ENCODE measurements around the gene TOR4A.

The TOR4A gene

GRCh38 chr9:137306850-137307254, 29.3 kb downstream of the TOR4A start:
- H3K4me1 ChIP-seq (ENCODE audit: control insufficient read depth in 1 of 2, insufficient read depth in 1 of 2, low read depth in 1 of 2, low read length in 1 of 2) = peaks cover 0 to 5% of the 10 kb centered on the region in 2 experiments

GRCh38 chr9:137307255-137308056, 29.9 kb downstream of the TOR4A start:
- peaks cover 74% of the 10 kb centered on the region for H3K27me3 ChIP-seq
- no peak overlapping the region for H3K4me3 ChIP-seq (ENCODE audit: low read depth in 1 of 2, low read length in 1 of 2)
- H3K4me1 ChIP-seq (ENCODE audit: control insufficient read depth in 1 of 2, insufficient read depth in 1 of 2, low read depth in 1 of 2, low read length in 1 of 2) = peaks cover 0 to 4% of the 10 kb centered on the region in 2 experiments
- H3K27ac ChIP-seq = no peak overlapping the region
- no peaks in the 10 kb centered on the region for H3K9me3 ChIP-seq
- no peaks in the 10 kb centered on the region for H3K36me3 ChIP-seq
- TF ChIP-seq CTCF (IDR thresholded peaks at IDR 0.05) = no peak

More at GRCh38 chr9:137306850-137307254, 29.3 kb downstream of the TOR4A start:
- Histone ChIP-seq H3K27ac (no peak overlapping the region), H3K36me3 (no peaks in the 10 kb centered on the region), H3K9me3 (no peaks in the 10 kb centered on the region), H3K27me3 (peaks cover 79% of the 10 kb centered on the region), H3K4me3 (ENCODE audit: low read depth in 1 of 2, low read length in 1 of 2) (no peak overlapping the region)
- no peak for TF ChIP-seq CTCF (IDR thresholded peaks at IDR 0.05)

- no peak overlapping the region for H3K4me3 ChIP-seq (ENCODE audit: low read depth in 1 of 2, low read length in 1 of 2)
- H3K4me1 ChIP-seq (ENCODE audit: control insufficient read depth in 1 of 2, insufficient read depth in 1 of 2, low read depth in 1 of 2, low read length in 1 of 2) = no peaks in the 10 kb centered on the region
- no peaks in the 10 kb centered on the region for H3K36me3 ChIP-seq
- H3K27ac ChIP-seq = no peak overlapping the region
- H3K27me3 ChIP-seq = peaks cover 67% of the 10 kb centered on the region
- no peak for TF ChIP-seq CTCF (IDR thresholded peaks at IDR 0.05)
- H3K9me3 ChIP-seq = no peaks in the 10 kb centered on the region
Observed at GRCh38 chr9:137308057-137308619, 30.6 kb downstream of the TOR4A start.

- no peaks in the 10 kb centered on the region for H3K9me3 ChIP-seq
- peaks cover 59% of the 10 kb centered on the region for H3K27me3 ChIP-seq
- H3K4me1 ChIP-seq (ENCODE audit: control insufficient read depth in 1 of 2, insufficient read depth in 1 of 2, low read depth in 1 of 2, low read length in 1 of 2) = no peaks in the 10 kb centered on the region
- no peak for TF ChIP-seq CTCF (IDR thresholded peaks at IDR 0.05)
- no peak overlapping the region for H3K27ac ChIP-seq
- no peak overlapping the region for H3K4me3 ChIP-seq (ENCODE audit: low read depth in 1 of 2, low read length in 1 of 2)
- no peaks in the 10 kb centered on the region for H3K36me3 ChIP-seq
Observed at GRCh38 chr9:137309368-137310188, 32.1 kb downstream of the TOR4A start.

- Histone ChIP-seq H3K9me3 (no peaks in the 10 kb centered on the region), H3K27ac (no peak overlapping the region), H3K27me3 (peaks cover 59% of the 10 kb centered on the region), H3K4me3 (ENCODE audit: low read depth in 1 of 2, low read length in 1 of 2) (no peak overlapping the region), H3K36me3 (no peaks in the 10 kb centered on the region), H3K4me1 (ENCODE audit: control insufficient read depth in 1 of 2, insufficient read depth in 1 of 2, low read depth in 1 of 2, low read length in 1 of 2) (no peaks in the 10 kb centered on the region)
- no peak for TF ChIP-seq CTCF (IDR thresholded peaks at IDR 0.05)
Observed at GRCh38 chr9:137310189-137311052, 32.9 kb downstream of the TOR4A start.

All from neutrophil (primary cell).